SIG-M5 treated with dmso at 0.1 percent for 504 hours (cell line): ENCODE measurements around the gene ANKRD13D.

Experiments
- DNase-seq: peaks from one replicate; lab custom pipeline; 2025; ENCODE audit not compliant: unreplicated experiment; lab: John Stamatoyannopoulos, UW

ANKRD13D gene

GRCh38 chr11:67273260-67273990, 15.7 kb upstream of the ANKRD13D start:
- DNase-seq: no peak

- DNase-seq: no peak
These were observed 14.1 kb upstream of the ANKRD13D start for GRCh38 chr11:67274768-67275605.

GRCh38 chr11:67275606-67276409, 13.3 kb upstream of the ANKRD13D start:
- DNase-seq: no peak

DNA sequence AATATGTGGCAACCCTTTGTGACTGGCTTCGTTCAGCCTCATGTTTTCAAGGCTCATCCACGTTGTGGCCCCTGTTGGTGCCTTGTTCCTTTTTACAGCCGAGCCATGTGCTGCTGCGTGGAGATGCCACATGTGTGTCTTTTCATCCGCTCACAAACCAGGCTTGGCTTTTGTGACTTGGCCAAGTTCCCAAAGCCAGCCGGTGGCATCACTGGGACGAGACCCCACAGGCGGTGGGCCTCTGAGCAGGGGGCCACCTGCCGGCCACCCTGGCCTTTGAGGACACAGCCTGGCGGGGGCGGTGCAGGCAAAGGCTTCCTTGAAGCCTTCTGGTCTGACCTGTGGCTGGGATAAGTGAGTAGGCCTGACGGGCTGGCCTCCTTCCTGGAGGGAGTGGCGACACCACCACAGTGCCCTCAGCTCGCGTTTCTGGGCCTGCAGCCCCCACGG, 12.3 kb upstream of the ANKRD13D start:
- DNase-seq: peak; percentile 91

GRCh38 chr11:67277231-67277961, 11.7 kb upstream of the ANKRD13D start:
- DNase-seq: peak; percentile 95

DNA sequence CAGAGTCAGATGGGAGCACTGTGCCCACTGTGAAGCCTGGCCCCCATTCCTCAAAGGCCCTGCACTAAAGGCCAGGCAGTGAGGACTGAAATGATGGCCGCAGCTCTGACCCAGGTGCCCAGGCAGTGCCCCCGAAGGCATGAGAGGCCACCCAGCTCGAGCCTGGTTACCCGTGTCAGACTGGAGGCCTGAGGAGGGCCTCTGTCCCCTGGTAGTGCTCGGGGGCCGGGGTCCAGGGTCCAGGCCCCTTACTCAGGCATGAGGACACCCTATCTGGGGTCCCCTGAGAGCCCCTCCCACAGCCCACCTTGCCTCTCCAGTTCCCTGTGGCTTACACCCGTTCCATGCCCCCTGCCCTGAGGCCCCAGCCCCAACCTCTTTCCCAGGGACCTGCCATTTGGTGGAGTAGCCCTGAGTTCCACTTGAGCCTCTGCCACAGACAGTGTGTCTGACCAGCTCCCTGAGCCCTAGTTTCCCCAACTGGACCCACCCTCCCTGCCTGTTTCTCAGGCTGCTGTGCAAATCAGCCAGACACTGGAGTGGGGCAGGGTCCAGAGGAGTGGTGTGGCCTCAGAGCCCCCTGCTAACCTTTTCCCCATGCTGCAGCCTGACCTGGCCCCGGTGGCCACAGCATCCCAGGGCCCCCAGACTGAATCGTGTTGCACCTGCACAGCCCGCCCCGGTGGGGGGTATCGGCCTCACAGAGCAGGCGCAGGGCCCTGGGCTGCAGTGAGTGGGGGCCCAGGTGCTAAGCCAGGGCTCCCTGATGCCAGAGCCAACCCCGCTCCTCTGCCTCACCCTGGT, 10.8 kb upstream of the ANKRD13D start:
- no peak for DNase-seq

DNA sequence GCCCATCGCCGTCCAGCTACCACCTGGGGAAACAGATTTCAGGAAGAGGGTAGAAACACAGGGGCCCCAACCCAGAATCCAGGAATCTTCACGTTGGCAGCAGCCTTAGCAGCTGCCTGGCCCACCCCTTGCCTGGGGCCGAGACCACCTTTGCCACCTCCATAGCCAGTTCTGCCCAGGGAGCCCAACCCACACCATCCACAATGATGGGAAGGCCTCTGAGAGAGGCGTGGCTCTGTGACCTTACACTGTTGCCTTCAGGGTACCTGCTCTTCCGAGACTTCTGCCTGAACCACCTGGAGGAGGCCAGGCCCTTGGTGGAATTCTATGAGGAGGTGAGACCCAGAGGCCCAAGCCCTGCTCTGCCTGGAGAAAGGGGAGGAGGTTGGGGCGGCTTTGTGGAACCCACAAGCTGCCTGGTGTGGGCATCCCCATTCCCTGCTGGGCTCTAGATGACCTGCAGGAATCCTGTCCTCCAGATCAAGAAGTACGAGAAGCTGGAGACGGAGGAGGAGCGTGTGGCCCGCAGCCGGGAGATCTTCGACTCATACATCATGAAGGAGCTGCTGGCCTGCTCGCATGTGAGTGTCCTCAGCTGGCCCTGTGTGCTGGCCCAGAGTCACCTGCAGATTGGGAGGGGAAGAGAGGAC, 10.0 kb upstream of the ANKRD13D start:
- no peak for DNase-seq

GRCh38 chr11:67279589-67280340, 9.3 kb upstream of the ANKRD13D start:
- DNase-seq: no peak

GRCh38 chr11:67280341-67280787, 8.7 kb upstream of the ANKRD13D start:
- DNase-seq: no peak

DNA sequence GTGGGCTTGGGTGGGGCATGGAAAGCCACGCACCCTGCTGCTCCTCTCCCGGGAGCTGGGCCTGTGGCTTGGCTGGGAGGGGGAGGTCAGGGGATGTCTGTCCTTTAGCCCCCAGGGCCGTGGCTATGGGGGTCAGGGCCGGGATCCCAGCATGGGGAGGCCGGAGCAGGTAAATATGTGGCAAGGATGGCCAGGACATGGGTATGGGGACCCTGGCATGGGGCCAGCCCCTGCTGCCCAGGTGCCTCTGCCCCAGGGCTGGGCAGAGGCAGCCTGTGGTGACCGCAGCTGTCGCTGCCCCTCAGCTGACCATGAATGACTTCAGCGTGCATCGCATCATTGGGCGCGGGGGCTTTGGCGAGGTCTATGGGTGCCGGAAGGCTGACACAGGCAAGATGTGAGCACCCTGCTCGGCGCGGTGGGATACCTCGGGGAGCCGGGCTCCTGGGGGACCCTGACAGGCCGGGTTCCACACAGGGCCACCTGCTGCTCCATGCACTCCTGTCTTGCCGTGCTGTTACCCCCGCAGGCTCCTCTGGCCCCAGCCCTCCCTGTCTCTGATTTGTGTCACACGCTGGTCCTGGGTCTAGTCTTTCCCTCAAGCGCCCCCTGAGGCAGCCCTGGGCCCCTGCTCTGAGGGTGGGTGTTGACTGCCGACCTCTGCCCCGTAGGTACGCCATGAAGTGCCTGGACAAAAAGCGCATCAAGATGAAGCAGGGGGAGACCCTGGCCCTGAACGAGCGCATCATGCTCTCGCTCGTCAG, 8.1 kb upstream of the ANKRD13D start:
- no peak for DNase-seq

GRCh38 chr11:67281552-67282150, 7.5 kb upstream of the ANKRD13D start:
- DNase-seq: no peak

GRCh38 chr11:67282155-67282875, 6.8 kb upstream of the ANKRD13D start:
- no peak for DNase-seq

GRCh38 chr11:67282876-67283371, 6.2 kb upstream of the ANKRD13D start:
- DNase-seq: no peak

- peak; percentile 90 for DNase-seq
These were observed 5.6 kb upstream of the ANKRD13D start for GRCh38 chr11:67283481-67283963.

DNA sequence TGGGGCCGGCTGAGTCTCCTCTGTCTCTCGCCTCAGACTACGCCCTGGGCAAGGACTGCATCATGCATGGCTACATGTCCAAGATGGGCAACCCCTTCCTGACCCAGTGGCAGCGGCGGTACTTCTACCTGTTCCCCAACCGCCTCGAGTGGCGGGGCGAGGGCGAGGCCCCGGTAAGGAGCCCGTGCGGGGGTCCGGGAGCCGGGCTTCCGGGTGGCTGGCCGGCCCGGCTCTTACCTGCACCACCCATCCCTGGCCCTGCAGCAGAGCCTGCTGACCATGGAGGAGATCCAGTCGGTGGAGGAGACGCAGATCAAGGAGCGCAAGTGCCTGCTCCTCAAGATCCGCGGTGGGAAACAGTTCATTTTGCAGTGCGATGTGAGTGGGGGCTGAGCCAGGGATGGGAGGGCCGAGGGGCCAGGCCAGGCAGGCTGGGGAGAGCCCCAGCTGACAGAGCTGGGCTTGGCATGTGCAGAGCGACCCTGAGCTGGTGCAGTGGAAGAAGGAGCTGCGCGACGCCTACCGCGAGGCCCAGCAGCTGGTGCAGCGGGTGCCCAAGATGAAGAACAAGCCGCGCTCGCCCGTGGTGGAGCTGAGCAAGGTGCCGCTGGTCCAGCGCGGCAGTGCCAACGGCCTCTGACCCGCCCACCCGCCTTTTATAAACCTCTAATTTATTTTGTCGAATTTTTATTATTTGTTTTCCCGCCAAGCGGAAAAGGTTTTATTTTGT, 4.1 kb upstream of the ANKRD13D start:
- no peak for DNase-seq
